SK-N-SH (cell line): ENCODE results near the gene ULK1.

ENCODE experiments used
- EZH2phosphoT487 ChIP-seq: fragments of 200-600 bp; sonication (generic); IDR thresholded peaks from 2 replicates; pipeline ENCODE4 v1.6.1; 2017; ENCODE audit warnings: low read depth, mixed run types, mild to moderate bottlenecking, antibody characterized with exemption, moderate library complexity, borderline replicate concordance
- FOSL2 ChIP-seq: IDR thresholded peaks from 2 replicates; pipeline ENCODE4 v1.4.0; 2012; ENCODE audit warnings: low read depth, mild to moderate bottlenecking, moderate library complexity, borderline replicate concordance
- JUND ChIP-seq: IDR thresholded peaks from 2 replicates; pipeline ENCODE4 v1.4.0; 2012
- MAX ChIP-seq: IDR thresholded peaks from 2 replicates; pipeline ENCODE4 v1.4.0; 2012; ENCODE audit warnings: low read depth
- PBX3 ChIP-seq: IDR thresholded peaks from 2 replicates; pipeline ENCODE4; 2012
- RCOR1 ChIP-seq: fragments of 150-350 bp; IDR thresholded peaks from 2 replicates; pipeline ENCODE4 v1.6.1; 2017; ENCODE audit warnings: antibody characterized with exemption, low read length
- REST ChIP-seq: IDR thresholded peaks from 2 replicates; pipeline ENCODE4 v1.6.1; 2012; ENCODE audit warnings: mild to moderate bottlenecking, low read depth, low read length, moderate library complexity
- TEAD4 ChIP-seq: IDR thresholded peaks from 2 replicates; pipeline ENCODE4 v1.4.0; 2012; ENCODE audit warnings: mild to moderate bottlenecking, borderline replicate concordance; ENCODE audit not compliant: insufficient read depth
- USF2 ChIP-seq: fragments of 150-350 bp; IDR thresholded peaks from 2 replicates; pipeline ENCODE4 v1.6.1; 2017; ENCODE audit warnings: antibody characterized with exemption, low read length, low read depth, borderline replicate concordance
- YY1 ChIP-seq: IDR thresholded peaks from 2 replicates; pipeline ENCODE4 v1.4.0; 2012; ENCODE audit warnings: low read depth, mild to moderate bottlenecking
- TF ChIP-seq, protein P1 (sequence below): fragments of 200-600 bp; sonication (generic); IDR thresholded peaks from 2 replicates; pipeline ENCODE4 v1.6.1; 2017; ENCODE audit warnings: antibody characterized with exemption, mild to moderate bottlenecking, moderate library complexity

- TF ChIP-seq MAX = no peak
- TF ChIP-seq PBX3 = no peak
- TF ChIP-seq, protein P1, sequence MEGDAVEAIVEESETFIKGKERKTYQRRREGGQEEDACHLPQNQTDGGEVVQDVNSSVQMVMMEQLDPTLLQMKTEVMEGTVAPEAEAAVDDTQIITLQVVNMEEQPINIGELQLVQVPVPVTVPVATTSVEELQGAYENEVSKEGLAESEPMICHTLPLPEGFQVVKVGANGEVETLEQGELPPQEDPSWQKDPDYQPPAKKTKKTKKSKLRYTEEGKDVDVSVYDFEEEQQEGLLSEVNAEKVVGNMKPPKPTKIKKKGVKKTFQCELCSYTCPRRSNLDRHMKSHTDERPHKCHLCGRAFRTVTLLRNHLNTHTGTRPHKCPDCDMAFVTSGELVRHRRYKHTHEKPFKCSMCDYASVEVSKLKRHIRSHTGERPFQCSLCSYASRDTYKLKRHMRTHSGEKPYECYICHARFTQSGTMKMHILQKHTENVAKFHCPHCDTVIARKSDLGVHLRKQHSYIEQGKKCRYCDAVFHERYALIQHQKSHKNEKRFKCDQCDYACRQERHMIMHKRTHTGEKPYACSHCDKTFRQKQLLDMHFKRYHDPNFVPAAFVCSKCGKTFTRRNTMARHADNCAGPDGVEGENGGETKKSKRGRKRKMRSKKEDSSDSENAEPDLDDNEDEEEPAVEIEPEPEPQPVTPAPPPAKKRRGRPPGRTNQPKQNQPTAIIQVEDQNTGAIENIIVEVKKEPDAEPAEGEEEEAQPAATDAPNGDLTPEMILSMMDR = no peak
- TF ChIP-seq FOSL2 = no peak
- TF ChIP-seq TEAD4 = no peak
- TF ChIP-seq JUND = no peak
- TF ChIP-seq YY1 = no peak
- TF ChIP-seq REST = no peak
- TF ChIP-seq USF2 = no peak
- no peak for TF ChIP-seq EZH2phosphoT487
- TF ChIP-seq RCOR1 = no peak
Measured at GRCh38 chr12:131867471-131867870, 27.0 kb upstream of the ULK1 start.
